CD4-positive, alpha-beta T cell treated with Interleukin-6 for 4 hours (primary cell): Measurements from ENCODE around the gene XYLT1.
A peak's percentile ranks its signal among the peaks of the same experiment; 100 is the strongest.

Experiments used
- DNase-seq: peaks from one replicate; pipeline ENCODE4 v3.0.0-alpha.2; 2020; ENCODE audit warnings: mixed read lengths

XYLT1 gene

DNA sequence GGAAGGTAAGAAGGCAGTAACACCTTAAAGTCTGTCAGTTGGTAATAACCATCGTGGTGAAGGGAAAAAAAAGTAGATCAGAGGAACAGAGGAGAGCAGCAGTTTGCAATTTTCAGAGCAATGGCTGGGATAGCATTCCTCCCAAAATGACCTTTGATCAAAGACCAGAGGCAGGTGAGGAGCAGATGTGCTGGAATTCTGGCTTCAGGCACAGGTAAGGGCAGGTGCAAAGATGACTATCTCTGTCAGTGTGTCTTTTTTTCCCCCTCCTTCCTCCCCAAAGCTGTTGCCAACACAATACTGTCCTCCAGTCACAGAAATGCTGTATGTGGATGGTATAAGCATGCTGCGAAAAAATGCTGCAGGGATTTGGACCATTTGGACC is 166.7 kb downstream of the XYLT1 start:
- DNase-seq = no peak

DNA sequence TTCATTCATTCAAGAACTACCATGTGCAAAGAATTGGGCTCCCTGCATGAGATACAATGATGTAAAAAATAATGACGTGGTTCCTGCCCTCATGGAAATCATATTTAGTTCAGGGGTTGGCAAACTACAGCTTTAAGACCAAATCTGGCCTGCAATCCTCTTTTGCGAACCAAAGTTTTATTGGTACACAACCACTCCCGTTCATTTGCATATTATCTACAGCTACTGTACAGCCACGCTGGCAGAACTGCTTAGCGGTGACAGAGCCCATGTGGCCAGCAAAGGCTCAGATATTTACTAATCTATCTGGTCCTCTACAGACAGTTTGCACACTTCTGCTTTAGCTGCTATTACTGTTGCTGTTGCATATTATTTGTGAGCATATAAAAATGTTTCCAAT is 167.7 kb downstream of the XYLT1 start:
- DNase-seq = no peak

DNA sequence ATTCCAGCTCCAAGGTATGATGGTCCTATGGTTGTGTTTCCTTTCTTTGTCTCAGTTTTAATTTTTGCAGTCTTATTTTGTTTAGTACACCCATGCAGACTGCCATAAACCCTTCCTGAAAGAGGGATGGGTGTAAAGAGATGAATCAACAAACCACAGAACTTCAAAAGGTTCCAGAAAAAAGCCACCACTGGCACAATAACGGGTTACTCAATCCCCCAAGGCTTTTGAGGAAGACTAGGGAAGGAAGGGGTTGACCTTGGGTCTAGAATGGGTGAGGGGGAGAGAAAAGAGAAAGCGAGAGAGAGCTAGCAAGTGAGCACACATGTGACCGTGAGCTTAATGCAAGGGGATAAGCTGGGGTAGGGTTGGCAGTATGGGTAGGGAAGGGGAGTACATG is 168.1 kb downstream of the XYLT1 start:
- DNase-seq = no peak

DNA sequence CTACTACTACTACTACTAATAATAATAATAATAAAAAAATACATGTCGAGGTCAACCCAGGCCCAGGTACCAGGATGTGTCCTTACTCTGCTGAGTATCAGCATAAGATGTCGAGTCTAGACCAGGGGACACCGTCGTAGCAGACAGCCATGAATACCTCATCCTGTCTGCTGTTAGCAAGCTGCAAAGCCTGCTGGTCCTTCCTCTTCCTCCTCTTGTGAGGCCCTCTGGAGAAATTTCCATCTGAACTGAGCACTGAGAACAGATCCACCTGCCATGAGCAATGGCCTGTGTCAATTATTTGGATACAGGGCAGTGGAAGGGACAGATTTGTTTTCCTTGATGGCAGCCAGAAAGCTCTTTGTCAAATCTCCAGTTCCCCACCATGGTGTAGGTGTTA is 168.5 kb downstream of the XYLT1 start:
- peak; percentile 34 for DNase-seq

DNA sequence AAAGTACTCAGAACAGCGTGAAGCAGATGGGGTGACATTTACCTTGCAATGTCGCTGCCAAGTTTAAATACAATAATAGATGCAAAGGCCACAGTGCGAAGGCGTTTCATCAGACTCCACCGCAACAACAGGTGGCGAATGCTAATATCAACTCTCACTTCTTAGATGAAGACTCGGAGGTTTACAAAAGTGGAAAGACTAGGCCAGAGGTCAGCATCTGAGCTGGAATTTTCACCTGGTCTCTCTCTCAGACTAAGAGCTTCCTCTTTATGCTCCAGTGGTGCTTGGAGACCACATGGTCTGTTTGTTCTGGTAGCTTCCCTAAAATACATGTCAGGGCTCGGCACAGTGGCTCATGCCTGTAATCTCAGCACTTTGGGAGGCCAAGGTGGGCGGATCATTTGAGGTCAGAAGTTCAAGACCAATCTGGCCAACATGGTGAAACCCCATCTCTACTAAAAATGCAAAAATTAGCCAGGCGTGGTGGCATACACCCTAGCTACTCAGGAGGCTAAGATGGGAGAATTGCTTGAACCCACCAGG is 169.1 kb downstream of the XYLT1 start:
- no peak for DNase-seq

DNA sequence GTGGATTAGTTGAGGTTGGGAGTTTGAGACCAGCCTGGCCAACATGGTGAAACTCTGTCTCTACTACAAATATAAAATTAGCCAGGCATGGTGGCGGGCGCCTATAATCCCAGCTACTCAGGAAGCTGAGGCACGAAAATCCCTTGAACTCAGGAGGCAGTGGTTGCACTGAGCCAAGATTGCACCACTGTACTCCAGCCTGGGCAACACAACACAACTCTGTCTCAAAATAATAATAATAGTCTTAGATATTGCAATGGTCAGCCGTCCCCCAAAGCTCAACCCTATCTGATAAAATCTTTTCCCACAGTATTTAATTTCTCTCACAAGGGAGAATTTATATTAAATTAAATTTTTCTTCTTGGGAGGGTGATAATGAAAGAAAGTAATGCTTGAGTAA is 169.6 kb downstream of the XYLT1 start:
- no peak for DNase-seq

DNA sequence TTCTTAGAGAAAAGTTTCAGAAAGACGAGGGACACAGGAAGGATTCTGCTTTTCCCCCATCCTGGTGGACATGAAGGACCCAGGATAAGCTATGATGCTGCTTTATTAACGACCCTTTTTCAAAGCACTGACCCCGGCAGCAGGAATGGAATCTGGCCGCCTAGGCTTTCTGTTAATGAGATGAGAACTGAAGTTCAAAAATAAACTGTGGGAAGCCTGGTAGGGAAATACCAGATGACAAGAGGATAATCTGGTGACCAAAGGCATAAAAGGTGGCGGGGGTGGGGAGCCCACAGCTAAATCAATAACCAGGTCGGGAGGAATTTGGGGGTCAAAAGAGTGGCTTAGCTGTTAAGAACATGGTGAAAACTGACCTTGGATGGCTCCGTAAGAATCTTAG is 171.0 kb downstream of the XYLT1 start:
- no peak for DNase-seq

DNA sequence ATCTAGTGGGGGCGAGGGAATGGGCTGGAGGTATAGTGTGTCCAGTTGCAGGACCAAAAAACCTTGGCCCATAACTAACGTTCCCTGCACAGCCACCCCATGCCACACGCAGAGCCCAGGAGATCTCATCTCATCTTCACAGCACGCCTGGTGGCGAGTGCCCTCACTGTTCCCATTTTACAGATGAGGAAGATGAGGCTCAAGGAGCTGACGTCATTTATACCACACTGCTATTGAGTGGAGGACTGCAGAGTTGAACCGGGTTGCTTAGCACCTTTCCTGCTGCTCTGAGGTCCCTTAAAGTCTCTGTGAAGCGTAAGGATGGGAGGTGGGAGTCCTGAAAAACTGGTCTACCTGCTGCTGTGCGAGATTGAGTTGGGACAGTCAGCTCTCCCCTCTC is 172.5 kb downstream of the XYLT1 start:
- DNase-seq = no peak

DNA sequence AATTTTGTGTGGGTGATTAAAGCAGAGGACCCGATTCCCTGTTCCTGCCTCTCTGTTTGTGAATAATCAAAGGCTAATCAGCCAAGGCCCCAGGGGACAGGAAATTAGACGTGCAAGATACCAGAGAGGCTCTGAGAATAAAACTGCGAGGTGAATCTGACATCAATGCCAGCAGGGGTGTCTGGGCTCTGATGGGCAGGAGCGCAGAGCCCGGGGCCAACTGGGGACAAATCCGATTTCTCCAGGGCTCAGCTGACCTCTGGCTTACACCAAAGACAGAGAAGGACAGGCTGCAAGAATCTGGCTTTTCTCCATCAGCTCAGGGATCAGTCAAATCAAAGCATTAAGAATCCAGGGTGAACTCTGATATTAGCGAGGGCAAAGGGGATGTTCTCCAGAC is 174.3 kb downstream of the XYLT1 start:
- no peak for DNase-seq

DNA sequence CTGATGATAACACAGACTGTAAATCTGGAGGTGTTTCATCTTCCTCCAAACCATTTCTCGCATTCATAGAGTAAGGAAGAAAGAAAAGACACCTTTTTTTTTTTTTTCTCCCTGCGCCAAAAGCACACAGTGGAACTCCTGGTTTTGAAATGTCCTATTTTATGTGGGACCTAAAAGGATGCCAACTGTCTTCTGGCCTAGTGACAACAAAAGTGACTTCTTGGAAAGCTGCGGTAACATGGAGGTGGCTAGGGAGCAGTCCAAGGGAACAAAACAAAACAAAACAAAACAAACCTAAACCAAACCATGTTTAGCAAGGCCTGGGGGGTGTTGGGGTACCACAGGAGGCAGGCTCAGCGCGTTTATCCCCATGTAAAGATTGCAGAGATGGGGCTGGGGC is 174.8 kb downstream of the XYLT1 start:
- DNase-seq = no peak

DNA sequence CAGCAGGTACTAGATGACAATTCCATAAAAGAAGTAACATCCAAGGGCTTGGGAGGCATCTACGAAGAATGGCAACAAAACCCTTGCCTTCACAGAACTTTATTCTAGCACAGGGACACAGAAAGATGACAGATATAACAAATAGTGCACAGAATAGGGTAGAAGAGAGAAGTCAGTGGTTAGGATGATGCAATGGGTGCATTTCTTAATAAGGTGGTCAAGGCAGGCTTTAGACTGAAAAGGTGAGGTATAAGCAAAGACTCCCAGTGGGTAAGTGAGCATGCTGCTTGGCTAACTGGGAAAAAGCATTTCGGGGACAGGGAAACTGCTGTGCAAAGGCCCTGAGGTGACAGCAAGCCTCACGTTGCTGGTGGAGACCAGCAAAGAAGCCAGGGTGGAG is 175.9 kb downstream of the XYLT1 start:
- no peak for DNase-seq

DNA sequence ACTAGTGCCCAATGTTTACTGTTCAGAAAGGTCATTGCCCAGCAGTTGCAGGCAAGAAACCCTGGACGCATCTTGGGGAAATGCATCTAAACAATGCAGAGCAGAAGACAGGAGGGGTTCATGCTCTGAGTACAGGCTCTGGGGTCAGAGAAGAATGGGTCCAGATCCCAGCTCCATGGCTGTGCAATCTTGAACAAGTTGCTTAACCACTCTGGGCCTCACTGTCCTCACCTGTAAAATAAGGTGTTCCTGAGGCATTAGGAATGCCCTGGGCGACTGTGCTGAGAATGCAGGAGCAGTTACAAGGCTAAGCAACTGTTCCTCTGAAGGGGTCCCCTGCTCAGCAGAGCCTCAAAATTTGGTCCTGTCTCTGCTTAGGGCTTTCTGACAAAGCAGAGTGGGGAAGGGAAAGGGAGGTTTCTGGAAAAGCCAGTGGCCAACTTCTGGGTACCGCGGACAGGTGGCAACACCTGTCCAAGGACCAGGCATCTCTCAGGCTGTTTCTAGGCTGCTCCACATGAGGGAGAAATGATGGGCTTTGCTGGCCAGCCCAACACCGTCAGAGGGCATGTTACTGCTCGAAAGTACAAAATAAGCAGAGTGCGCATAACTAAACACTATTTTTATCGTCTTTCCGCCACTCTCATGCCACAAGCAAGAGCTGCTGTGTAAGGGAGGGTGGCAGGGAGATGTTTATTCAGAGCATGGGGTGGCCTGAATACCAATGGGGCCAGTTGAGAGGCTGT is 176.8 kb downstream of the XYLT1 start:
- no peak for DNase-seq

DNA sequence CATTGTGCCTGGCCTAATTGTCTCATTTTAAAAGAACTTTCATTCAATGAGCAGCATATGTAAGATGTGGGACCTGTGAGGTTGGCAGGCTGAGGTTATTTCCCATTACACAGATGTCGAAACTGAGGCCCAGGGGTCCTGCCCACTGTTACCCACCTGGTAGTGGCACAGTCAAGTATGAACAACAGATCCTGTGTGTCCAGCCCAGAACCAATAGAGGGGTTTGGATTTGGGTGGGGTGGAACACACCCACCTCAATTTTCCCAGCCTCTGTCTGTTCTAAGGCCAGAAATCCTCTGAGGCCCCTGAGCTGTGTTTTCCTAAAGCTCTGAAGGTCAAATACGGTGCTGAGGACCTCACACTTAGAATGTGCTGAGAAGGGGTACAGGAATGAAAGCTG is 179.5 kb downstream of the XYLT1 start:
- DNase-seq = no peak

DNA sequence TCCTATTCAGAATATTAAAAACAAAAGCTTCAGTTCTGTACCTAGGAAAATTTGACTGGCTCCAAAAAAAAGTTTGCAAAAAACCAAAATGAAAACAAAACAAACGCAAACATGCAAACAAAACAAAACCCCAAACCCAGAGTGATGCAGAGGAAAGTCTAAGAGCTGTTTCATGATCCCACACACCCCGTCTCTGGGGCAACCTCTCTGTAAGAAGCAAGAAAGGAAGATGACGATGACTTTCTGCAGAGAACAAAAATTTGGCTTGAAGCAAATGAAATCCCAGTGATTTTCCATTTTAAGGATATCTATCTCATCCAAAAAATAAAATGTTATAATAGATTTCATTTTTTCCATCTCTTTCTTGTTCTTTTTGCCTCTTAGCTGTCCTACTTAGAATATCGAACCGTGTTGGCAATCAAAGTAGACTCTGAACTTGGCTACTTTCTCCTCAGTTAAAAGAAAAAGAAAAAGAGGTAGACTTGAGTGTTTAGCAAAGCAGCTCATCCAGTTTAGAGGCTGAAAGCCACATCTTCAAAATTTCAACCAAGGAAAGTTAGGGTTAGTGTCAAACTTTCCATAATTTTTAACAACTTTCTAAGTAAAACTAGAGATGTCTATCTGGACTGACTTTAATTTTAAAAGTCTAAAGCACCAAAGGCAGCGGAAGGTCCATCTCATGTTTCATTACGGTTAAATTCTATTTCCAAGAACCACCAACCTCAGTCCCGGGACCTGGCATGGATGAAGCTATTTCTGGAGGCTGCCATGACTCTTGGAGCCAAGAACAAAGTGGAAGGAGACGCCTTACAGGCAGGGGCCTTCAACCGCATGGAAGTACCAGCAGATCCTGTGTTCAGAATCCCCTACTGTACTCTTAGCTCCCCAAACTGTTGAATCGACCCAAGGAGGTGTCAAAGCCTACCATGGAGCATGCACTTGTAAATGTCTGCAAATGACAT is 180.8 kb downstream of the XYLT1 start:
- no peak for DNase-seq

DNA sequence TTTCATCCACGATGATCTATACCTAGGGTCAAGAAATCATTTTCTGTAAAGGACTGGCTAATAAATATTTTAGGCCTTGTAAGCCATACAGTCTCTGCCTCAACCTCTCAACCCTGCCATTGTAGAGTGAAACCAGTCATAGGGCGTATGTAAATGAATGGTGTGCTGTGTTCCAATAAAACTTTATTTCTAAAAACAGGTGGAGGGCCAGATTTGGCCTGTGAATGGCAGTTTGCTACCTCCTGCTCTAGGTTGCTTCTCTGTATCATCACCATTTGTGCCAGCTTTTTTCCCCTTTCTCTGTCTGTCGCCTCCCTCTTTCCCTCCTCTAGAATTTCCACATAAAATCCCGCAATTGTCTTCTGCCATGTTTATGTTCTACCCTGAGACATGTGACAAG is 181.7 kb downstream of the XYLT1 start:
- DNase-seq = no peak

DNA sequence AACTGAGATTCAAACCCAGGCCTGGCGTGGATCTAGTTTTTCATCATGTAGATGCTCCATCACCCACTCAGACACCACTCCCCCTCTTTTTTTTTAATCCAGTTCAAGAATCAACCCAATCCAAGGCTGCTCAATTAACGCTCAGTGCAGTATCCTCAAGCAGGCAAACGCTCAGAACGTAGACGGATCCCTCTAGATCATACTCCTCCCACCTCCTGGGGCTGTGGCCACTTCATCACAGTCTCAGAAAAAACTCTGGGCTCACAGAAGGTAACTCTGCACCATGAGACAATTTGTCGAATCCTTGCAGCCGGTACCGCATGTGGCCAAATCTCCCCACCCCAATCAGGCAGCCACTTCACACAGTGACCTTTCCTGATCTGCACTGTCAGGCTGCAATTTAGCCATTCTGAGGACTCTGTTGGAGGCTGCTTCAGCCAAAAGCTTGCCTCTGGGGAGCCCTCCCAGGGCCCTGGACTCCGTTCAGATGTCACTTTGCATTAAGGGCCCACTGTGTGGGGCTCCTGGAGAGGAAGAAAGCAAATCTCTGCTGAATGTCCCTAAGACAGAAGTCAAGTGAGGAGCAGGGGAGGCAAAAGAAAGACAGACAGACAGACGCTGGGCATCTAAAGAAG is 183.5 kb downstream of the XYLT1 start:
- no peak for DNase-seq

DNA sequence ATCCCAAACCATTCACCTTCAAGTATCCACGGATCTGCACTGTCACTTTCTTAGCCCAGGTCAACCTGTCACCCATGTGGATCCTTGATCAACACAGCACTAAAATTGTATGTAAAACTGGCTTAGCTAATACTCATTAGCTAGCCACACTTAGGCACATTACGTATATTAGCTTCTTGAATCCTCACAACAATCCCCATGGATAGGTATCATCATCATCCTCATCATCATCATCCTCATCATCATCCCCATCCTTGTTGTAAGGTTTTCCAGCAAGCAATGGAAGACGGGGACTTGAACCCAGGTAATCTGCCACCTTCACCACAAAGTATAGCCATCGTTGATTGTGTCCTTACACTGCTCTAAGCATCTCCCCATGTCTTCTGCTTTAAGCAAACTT is 184.3 kb downstream of the XYLT1 start:
- DNase-seq = no peak

DNA sequence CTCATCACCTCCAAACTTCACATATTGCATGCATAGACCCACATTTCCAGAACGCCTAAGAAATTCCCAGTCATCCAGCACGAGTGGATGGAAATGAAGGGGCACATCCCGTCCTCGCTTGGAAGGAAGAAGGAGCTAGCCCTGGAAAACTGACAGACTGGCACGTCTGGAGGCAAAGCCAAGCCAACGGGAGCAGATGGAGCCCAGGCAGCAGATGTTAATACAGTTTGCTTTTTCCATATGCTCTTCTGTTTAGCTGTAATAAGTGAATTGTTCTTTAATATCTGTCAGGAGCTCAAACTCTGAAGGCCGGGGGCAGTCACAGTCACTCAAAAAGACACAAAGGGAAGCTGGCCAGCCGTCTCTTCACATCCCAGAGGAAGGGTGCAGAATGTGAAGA is 187.7 kb downstream of the XYLT1 start:
- no peak for DNase-seq

DNA sequence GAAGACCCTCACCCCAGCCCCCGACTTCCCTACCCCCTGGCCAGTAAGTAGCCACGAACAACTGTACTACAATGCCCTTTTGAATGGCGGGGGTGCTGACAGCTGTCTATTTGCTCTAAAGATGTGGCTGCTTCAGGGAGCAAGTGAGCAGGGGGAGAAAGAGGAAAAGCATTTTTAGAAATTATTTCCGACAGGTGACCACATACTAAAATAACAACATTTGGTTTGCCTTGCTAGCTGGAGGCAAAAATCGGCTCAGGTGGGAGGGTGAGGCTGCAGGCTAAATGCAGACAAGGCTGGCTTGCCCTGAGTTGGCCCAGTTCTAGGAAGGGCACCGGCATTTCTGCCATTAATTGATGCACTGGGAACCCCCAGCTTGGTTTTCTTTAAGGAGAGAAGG is 188.5 kb downstream of the XYLT1 start:
- no peak for DNase-seq

DNA sequence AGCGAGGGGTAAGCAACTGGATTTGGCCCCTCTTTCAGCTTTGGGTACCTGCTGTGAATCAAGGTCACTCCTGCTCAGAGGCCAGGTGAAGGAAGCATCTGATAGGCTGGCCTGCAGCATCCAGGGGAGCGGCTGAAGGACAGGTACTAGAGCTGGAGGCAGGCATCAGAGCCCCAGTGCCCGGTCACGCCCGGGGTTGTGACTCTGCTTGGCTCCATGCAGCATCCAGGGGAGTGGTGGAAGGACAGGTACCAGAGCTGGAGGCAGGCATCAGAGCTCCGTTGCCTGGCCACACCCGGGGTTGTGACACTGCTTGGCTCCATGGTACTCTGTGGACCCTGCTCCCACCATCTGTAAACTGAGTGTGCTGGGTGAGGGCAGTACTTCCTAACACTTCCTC is 189.7 kb downstream of the XYLT1 start:
- no peak for DNase-seq

DNA sequence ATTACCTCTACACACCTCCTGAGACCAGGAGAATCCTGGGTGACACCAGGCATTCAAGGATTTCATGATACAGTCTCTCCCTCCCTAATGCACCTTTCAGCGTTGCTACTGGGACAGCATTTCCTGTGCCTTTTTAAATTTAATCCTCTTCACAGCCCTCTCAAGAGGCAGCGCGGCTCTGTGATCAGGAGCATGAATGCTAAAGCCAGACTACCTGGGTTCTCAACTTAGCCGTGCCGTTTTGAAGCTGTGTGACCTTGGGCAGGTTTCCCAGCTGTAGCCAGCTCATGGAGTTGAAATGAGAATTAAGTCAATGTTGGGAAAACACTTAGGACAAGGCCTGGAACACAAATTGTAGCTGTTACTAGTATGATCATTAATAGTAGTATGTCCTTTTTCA is 191.8 kb downstream of the XYLT1 start:
- DNase-seq = no peak

DNA sequence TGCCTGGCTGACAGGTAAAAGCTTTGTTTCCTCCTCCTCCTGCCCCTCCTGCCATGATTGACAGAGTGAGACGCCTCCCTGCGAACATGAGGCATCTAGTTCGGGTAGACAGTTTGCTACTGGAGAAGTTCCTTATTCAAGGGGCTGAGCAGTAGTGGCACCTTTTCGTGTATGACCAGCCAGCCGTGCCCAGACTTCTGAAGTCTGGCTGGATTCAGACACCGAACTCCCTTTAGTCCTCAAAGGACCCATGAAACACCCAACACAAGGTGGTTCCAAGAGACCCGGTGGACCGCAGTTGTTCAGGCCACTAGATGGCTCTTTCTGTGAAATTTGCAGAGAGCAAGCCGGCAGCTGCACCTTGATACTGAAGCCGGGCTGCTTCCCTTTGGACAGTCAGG is 192.8 kb downstream of the XYLT1 start:
- DNase-seq = peak; percentile 32

DNA sequence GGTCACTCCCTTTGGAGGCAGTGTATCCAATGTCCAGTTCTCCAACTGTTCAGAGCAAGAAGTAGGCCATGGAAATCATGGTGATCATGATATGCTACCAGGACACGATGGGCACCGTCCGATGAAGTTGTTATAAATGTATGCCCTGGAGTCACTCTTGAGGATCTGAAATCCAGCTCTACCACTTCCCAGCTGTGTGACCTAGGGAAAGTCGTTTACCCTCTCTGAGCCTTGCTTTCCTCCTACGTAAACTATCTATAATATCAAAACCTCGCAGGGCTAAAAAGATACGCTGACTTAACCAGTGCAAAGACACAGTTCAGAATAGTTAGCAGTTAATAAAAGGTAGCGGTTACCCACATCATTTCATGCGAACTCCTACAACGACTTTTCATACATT is 194.2 kb downstream of the XYLT1 start:
- DNase-seq = no peak
